H1 (cell line): ENCODE measurements around the gene CPNE5.

Experiments
- EP300 ChIP-seq, 2 experiments: IDR thresholded peaks; 1 replicate in 1 of 2; 2 replicates in 1 of 2; pipeline ENCODE4 v1.6.1; 2011 to 2012; ENCODE audit warnings: low read depth in 2 of 2, low read length in 2 of 2, mild to moderate bottlenecking in 2 of 2, borderline replicate concordance in 1 of 2, inconsistent platforms in 1 of 2, moderate library complexity in 1 of 2
- EZH2 ChIP-seq: fragments of 200-600 bp; sonication (generic); IDR thresholded peaks from 2 replicates; pipeline ENCODE4 v1.7.1; 2012; ENCODE audit warnings: low read depth, mild to moderate bottlenecking, moderate library complexity, low read length, inconsistent platforms; ENCODE audit not compliant: severe bottlenecking
- MAX ChIP-seq: IDR thresholded peaks from 2 replicates; pipeline ENCODE4 v1.6.1; 2012; ENCODE audit warnings: inconsistent platforms
- NRF1 ChIP-seq: IDR thresholded peaks from 2 replicates; pipeline ENCODE4 v1.6.1; 2011; ENCODE audit warnings: mild to moderate bottlenecking, low read depth, low read length, improper control_type of control experiment
- POLR2A ChIP-seq, 2 experiments: IDR thresholded peaks; 1 replicate in 1 of 2; 2 replicates in 1 of 2; pipeline ENCODE4 v1.6.1; 2011; ENCODE audit warnings: low read depth in 2 of 2, low read length in 2 of 2, mild to moderate bottlenecking in 2 of 2; ENCODE audit errors: control extremely low read depth in 1 of 2
- POLR2AphosphoS5 ChIP-seq: IDR thresholded peaks from 2 replicates; pipeline ENCODE4 v1.6.1; 2011; ENCODE audit warnings: low read depth, low read length
- RFX5 ChIP-seq: IDR thresholded peaks from 2 replicates; pipeline ENCODE4 v1.6.1; 2011; ENCODE audit warnings: low read depth, low read length, improper control_type of control experiment, borderline replicate concordance
- RNF2 ChIP-seq: fragments of 200-900, 300-1000 bp; sonication (generic); IDR thresholded peaks from 2 replicates; pipeline ENCODE4 v1.7.1; 2016; ENCODE audit warnings: borderline replicate concordance, low read depth, mild to moderate bottlenecking, antibody characterized with exemption, low read length; ENCODE audit not compliant: poor library complexity, severe bottlenecking; ENCODE audit errors: missing control alignments
- YY1 ChIP-seq: IDR thresholded peaks from 2 replicates; pipeline ENCODE4 v1.6.1; 2011; ENCODE audit warnings: low read depth, mild to moderate bottlenecking, low read length
- ZNF274 ChIP-seq: IDR thresholded peaks from 2 replicates; pipeline ENCODE4 v1.7.0; 2012; ENCODE audit warnings: low read length, borderline replicate concordance; ENCODE audit errors: extremely low read depth

DNA sequence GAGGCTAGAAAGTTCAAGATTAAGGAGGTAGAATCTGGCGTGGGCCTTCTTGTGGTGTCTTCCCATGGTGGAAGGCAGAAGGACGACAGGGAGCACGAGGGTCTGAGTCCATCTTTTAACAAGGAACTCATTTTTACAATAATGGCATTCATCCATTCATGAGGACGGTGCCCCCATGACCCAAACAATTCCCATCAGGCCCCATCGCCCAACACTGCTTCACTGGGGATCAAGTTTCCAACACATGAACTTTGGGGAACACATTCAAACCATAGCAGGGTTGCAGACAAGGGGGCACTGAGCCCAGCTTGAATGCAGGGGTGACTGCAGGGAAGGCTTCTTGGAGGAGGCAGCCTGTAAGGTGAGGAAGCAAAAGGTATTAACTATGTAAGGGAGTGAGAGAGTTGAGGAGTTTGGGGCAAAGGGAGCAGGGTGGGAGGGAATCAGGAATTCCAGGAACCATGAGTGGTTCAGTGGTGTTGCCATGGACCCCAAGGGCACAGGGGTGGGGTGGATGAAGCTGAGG, 136.1 kb downstream of the CPNE5 start:
- no peak for TF ChIP-seq YY1
- TF ChIP-seq POLR2A (IDR thresholded peaks at IDR 0.05; ENCODE audit: control extremely low read depth in 1 of 2, low read depth in 2 of 2, low read length in 2 of 2) = no peak
- TF ChIP-seq RFX5 = no peak
- no peak for TF ChIP-seq EZH2
- TF ChIP-seq EP300 (IDR thresholded peaks at IDR 0.05; ENCODE audit: borderline replicate concordance in 1 of 2, low read depth in 2 of 2, low read length in 2 of 2) = no peak
- no peak for TF ChIP-seq MAX
- TF ChIP-seq POLR2AphosphoS5 = no peak
- TF ChIP-seq NRF1 = no peak
- no peak for TF ChIP-seq RNF2
- TF ChIP-seq ZNF274 = no peak
